COR-L47 (cell line): ENCODE measurements around the gene MED12L.
"Not testable (repeated sequence)": the region's sequence is repeated elsewhere in the genome, so short reads cannot be mapped to it uniquely, and the experiment has no call there.

Experiments used
- DNase-seq: peaks from one replicate; lab custom pipeline; 2025; lab: John Stamatoyannopoulos, UW

Gene MED12L

GRCh38 chr3:151142929-151143328, 57.5 kb downstream of the MED12L start:
- DNase-seq = no peak

GRCh38 chr3:151144016-151144415, 58.6 kb downstream of the MED12L start:
- DNase-seq = no peak

GRCh38 chr3:151144760-151145159, 59.3 kb downstream of the MED12L start:
- no peak for DNase-seq

GRCh38 chr3:151145713-151146070, 60.2 kb downstream of the MED12L start:
- DNase-seq = no peak

- DNase-seq = peak; percentile 84
Measured at GRCh38 chr3:151146071-151146730, 60.7 kb downstream of the MED12L start.

GRCh38 chr3:151146731-151147091, 61.2 kb downstream of the MED12L start:
- DNase-seq = no peak

GRCh38 chr3:151147299-151147698, 61.8 kb downstream of the MED12L start:
- DNase-seq = no peak

GRCh38 chr3:151152455-151153079, 67.1 kb downstream of the MED12L start:
- no peak for DNase-seq

- no peak for DNase-seq
Measured at GRCh38 chr3:151154566-151154965, 69.1 kb downstream of the MED12L start.

- DNase-seq = no peak
Measured at GRCh38 chr3:151155409-151156128, 70.1 kb downstream of the MED12L start.

GRCh38 chr3:151156618-151157216, 71.3 kb downstream of the MED12L start:
- DNase-seq = peak; percentile 81

- DNase-seq = no peak
Measured at GRCh38 chr3:151159806-151160205, 74.3 kb downstream of the MED12L start.

GRCh38 chr3:151165226-151165625, 79.8 kb downstream of the MED12L start:
- DNase-seq = no peak

- DNase-seq = no peak
Measured at GRCh38 chr3:151166161-151166560, 80.7 kb downstream of the MED12L start.

- peak; percentile 83 for DNase-seq
Measured at GRCh38 chr3:151168269-151169094, 83.0 kb downstream of the MED12L start.

- no peak for DNase-seq
Measured at GRCh38 chr3:151169262-151169947, 83.9 kb downstream of the MED12L start.

- not testable (repeated sequence) for DNase-seq
Measured at GRCh38 chr3:151169948-151170679, 84.7 kb downstream of the MED12L start.

- DNase-seq = no peak
Measured at GRCh38 chr3:151171145-151171757, 85.8 kb downstream of the MED12L start.

GRCh38 chr3:151174351-151174750, 88.9 kb downstream of the MED12L start:
- no peak for DNase-seq

GRCh38 chr3:151175952-151176351, 90.5 kb downstream of the MED12L start:
- DNase-seq = no peak
